Embryonic facial prominence (tissue), 1 donor: ENCODE results near the gene RAB11B.
A peak's percentile ranks its signal among the peaks of the same experiment; 100 is the strongest.
"Not testable (repeated sequence)": the region's sequence is repeated elsewhere in the genome, so short reads cannot be mapped to it uniquely, and the experiment has no call there.

ENCODE experiments used
- DNase-seq: peaks from one replicate; pipeline ENCODE4 v3.0.0-alpha.2; 2016; ENCODE audit errors: extremely low spot score

Gene RAB11B

GRCh38 chr19:8370176-8371010 lies 19.8 kb upstream of the RAB11B start:
- DNase-seq: no peak

GRCh38 chr19:8371011-8371804 lies 19.0 kb upstream of the RAB11B start:
- no peak for DNase-seq

- DNase-seq: no peak
Observed at GRCh38 chr19:8373867-8374813, 16.0 kb upstream of the RAB11B start.

DNA sequence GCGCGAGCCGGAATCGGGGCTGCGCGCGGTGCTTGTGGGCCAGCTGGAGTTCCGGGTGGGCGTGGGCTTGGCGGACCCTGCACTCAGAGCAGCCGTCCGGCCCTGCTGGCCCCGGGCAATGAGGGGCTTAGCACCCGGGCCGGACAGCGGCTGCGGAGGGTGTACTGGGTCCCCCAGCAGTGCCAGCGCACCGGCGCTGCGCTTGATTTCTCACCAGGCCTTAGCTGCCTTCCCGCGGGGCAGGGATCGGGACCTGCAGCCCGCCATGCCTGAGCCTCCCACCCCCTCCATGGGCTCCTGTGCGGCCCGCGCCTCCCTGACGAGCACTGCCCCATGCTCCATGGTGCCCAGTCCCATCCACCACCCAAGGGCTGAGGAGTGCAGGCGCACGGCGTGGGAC lies 14.4 kb upstream of the RAB11B start:
- DNase-seq: not testable (repeated sequence)

GRCh38 chr19:8376373-8376974 lies 13.7 kb upstream of the RAB11B start:
- DNase-seq: not testable (repeated sequence)

DNA sequence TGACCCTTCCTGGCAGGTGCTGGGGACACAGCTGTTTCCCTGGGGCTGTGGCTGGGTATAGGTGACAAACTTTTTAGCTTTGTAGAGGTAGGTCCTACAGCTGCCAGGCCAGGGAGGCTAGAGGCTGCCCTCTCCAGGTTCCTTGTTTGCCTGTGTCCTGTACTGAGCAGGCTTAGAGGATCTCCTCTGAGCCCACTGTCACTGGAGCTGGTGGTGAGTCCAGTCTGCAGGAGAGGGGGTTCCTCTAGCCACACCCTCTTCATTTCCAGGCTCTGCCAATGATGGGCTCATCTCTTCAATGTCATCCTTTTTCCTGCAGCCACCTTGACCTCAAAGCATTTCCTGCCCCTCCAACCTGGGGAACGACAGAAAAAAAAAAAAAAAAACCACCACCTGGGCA lies 12.6 kb upstream of the RAB11B start:
- no peak for DNase-seq

GRCh38 chr19:8379156-8379891 lies 10.8 kb upstream of the RAB11B start:
- DNase-seq: not testable (repeated sequence)

DNA sequence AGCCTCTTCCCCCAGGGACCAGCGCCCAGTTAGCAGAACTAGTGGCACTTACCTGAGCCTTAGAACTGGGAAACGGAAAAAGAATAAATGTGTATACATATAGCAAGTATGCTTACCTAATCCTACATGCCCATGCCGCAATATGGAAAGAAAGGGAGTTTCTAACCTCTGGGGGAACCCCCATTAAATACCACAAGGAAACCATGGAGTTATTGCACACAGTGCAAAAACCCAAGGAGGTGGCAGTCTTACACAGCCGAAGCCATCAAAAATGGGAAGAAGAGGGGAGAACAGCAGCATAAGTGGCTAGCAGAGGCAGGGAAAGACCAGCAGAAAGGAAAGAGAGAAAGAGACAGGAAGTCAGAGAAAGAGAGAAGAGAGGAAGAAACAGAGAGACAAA lies 5.6 kb upstream of the RAB11B start:
- not testable (repeated sequence) for DNase-seq

GRCh38 chr19:8385103-8385502 lies 5.1 kb upstream of the RAB11B start:
- DNase-seq: not testable (repeated sequence)

GRCh38 chr19:8385566-8385965 lies 4.6 kb upstream of the RAB11B start:
- DNase-seq: not testable (repeated sequence)

- not testable (repeated sequence) for DNase-seq
Observed at GRCh38 chr19:8386419-8386818, 3.7 kb upstream of the RAB11B start.

GRCh38 chr19:8386990-8387389 lies 3.2 kb upstream of the RAB11B start:
- DNase-seq: no peak

DNA sequence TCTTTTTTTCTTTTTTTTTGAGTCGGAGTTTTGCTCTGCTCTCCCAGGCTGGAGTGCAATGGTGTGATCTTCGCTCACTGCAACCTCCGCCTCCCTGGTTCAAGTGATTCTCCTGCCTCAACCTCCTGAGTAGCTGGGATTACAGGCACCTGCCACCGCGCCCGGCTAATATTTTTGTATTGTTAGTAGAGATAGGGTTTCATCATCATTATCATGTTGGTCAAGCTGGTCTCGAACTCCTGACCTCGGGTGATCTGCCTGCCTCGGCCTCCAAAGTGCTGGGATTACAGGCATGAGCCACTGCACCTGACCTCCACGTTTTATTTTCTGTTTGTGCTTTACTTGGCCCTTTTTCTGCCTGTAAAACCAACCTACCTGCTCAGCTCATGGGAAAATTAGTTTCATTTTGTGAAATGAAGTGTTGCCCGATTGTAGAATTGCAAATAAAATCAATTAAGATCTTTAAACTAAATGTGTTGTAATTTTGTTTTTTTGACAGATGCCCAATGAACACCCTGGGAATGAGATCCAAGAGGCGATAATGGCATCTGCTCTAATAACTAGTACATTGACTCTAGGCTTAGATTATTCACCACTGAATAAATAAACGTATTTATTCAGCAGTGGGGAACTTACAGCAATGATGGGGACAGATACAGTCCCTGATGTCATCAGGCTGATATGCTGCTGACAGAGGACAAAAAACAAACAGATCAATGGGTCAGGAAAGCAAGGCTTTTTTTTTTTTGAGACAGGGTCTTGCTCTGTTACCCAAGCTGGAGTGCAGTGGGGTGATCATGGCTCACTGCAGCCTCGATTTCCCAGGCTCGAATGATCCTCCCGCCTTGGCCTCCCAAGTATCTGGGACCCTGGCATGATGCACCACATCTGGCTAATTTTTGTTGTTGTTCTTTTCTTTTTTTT lies 2.2 kb upstream of the RAB11B start:
- no peak for DNase-seq

DNA sequence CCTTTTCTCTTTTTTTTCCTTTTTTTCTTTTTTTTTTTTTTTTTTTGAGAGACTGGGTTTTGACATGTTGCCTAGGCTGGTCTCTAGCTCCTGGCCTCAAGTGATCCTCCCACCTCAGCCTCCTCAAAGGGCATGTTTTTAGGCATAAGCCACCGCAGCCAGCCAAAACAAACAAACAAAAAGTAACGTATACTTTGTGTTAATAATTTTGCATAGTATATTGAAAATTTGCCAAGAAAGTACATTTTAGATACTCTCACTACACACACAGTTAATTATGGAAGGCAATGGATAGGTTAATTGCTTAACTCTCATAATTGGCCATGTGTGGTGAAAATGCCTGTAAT lies 1.6 kb upstream of the RAB11B start:
- no peak for DNase-seq

GRCh38 chr19:8390617-8390981 lies 439 bp downstream of the RAB11B start:
- peak; percentile 84 for DNase-seq

GRCh38 chr19:8391198-8392016 lies 1.2 kb downstream of the RAB11B start:
- DNase-seq: no peak

- DNase-seq: no peak
Observed at GRCh38 chr19:8392017-8392591, 1.9 kb downstream of the RAB11B start.

DNA sequence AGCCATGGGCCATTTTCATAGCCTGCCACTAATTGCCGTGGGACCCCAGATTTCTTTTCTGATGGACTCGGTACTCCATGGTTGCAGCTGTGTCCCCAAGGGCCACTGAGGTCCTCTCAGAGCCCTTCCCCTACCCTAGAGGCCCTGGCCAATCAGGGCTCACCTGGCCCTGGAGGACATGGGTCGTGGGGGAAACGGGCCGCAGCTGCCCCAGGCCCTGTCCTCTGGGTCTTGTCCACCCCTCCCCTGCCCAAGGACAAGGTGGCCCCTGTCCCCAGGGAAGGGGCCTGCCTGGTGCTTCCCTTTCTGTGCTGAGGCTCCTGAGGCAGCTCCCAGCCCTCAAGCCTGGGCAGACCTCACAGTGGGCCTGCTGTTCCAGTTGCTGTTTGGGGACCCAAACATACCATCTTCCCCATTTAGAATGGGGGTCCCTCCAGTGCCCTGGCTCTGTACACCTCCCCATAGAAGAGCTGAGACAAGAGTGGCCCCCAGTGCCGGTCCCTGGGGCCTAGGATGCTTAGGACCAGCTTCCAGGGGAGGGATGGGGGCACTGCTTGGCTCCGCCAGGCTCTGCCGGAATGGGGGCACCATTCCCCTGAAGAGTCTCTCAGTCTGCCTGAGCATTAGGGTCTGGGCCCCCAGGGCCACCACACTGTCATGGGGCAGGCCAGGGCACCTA lies 3.2 kb downstream of the RAB11B start:
- DNase-seq: no peak
